H9 (cell line): ENCODE data around the gene FLRT2. TPM values are rescaled to one million over a fixed set of nuclear protein-coding genes. Genes with fewer than 3 reads are reported as not detected.

Source experiments
- DNase-seq: peaks from one replicate; pipeline ENCODE4 v3.0.0-alpha.2; 2017
- H2AFZ ChIP-seq: one replicate; pipeline ENCODE4 v1.6.1; 2013; ENCODE audit warnings: mild to moderate bottlenecking, low read length, control low read depth, moderate library complexity
- H2AK5ac ChIP-seq: 2 replicates; pipeline ENCODE4 v1.6.1; 2013; ENCODE audit warnings: low read length, control low read depth, mixed read lengths; ENCODE audit not compliant: insufficient read length
- H2BK120ac ChIP-seq: one replicate; pipeline ENCODE4 v1.6.1; 2013; ENCODE audit warnings: low read depth, mild to moderate bottlenecking, low read length, control low read depth, inconsistent platforms; ENCODE audit not compliant: poor library complexity, severe bottlenecking
- H2BK12ac ChIP-seq: 2 replicates; pipeline ENCODE4 v1.6.1; 2013; ENCODE audit warnings: low read length, control low read depth, mixed read lengths, low read depth; ENCODE audit not compliant: insufficient read length
- H2BK15ac ChIP-seq: 2 replicates; pipeline ENCODE4 v1.6.1; 2013; ENCODE audit warnings: low read depth, low read length, control low read depth
- H2BK20ac ChIP-seq: one replicate; pipeline ENCODE4 v1.6.1; 2013; ENCODE audit warnings: low read depth, mild to moderate bottlenecking, low read length, control low read depth, inconsistent platforms; ENCODE audit not compliant: poor library complexity, severe bottlenecking
- H2BK5ac ChIP-seq: 2 replicates; pipeline ENCODE4 v1.6.1; 2013; ENCODE audit warnings: low read length, control low read depth, mixed read lengths; ENCODE audit not compliant: insufficient read length
- H3K14ac ChIP-seq: 2 replicates; pipeline ENCODE4 v1.6.1; 2013; ENCODE audit warnings: low read length, control low read depth; ENCODE audit not compliant: insufficient read depth
- H3K18ac ChIP-seq: 2 replicates; pipeline ENCODE4 v1.6.1; 2013; ENCODE audit warnings: low read depth, mild to moderate bottlenecking, mixed read lengths, low read length, control low read depth; ENCODE audit not compliant: insufficient read length
- H3K23ac ChIP-seq: 2 replicates; pipeline ENCODE4 v1.6.1; 2013; ENCODE audit warnings: low read length, control low read depth, mixed read lengths, low read depth; ENCODE audit not compliant: insufficient read length
- H3K23me2 ChIP-seq: 2 replicates; pipeline ENCODE4 v1.6.1; 2013; ENCODE audit warnings: low read depth, mild to moderate bottlenecking, mixed read lengths, low read length, control low read depth; ENCODE audit not compliant: insufficient read length, poor library complexity, severe bottlenecking
- H3K27ac ChIP-seq: 2 replicates; pipeline ENCODE4 v1.5.1; 2013; ENCODE audit warnings: low read length, control low read depth, mixed read lengths, low read depth; ENCODE audit not compliant: insufficient read length
- H3K27me3 ChIP-seq: 2 replicates; pipeline ENCODE4 v1.6.1; 2013; ENCODE audit warnings: low read length, control low read depth, inconsistent platforms; ENCODE audit not compliant: insufficient read depth
- H3K4ac ChIP-seq: 2 replicates; pipeline ENCODE4 v1.6.1; 2013; ENCODE audit warnings: low read depth, mild to moderate bottlenecking, control low read depth, inconsistent platforms, low read length, moderate library complexity
- H3K4me1 ChIP-seq: 2 replicates; pipeline ENCODE4 v1.6.1; 2013; ENCODE audit warnings: low read length, control low read depth, inconsistent platforms; ENCODE audit not compliant: insufficient read depth
- H3K4me2 ChIP-seq: 2 replicates; pipeline ENCODE4 v1.6.1; 2013; ENCODE audit warnings: low read length, control low read depth, mixed read lengths; ENCODE audit not compliant: insufficient read length, insufficient read depth
- H3K56ac ChIP-seq: 2 replicates; pipeline ENCODE4 v1.6.1; 2013; ENCODE audit warnings: low read depth, mild to moderate bottlenecking, mixed read lengths, low read length, control low read depth; ENCODE audit not compliant: insufficient read length
- H3K79me1 ChIP-seq: 2 replicates; pipeline ENCODE4 v1.6.1; 2013; ENCODE audit warnings: low read depth, mild to moderate bottlenecking, moderate library complexity, low read length, control low read depth, inconsistent platforms; ENCODE audit not compliant: insufficient read depth, poor library complexity, severe bottlenecking
- H3K79me2 ChIP-seq: 2 replicates; pipeline ENCODE4 v1.6.1; 2013; ENCODE audit warnings: low read length, control low read depth, inconsistent platforms; ENCODE audit not compliant: insufficient read depth
- H3K9ac ChIP-seq: 2 replicates; pipeline ENCODE4 v1.6.1; 2013; ENCODE audit warnings: low read length, control low read depth, mixed read lengths; ENCODE audit not compliant: insufficient read length; ENCODE audit errors: extremely low read depth
- H3K9me3 ChIP-seq: one replicate; pipeline ENCODE4 v1.6.1; 2013; ENCODE audit warnings: low read depth, low read length, inconsistent platforms; ENCODE audit not compliant: control insufficient read depth
- H3T11ph ChIP-seq: one replicate; pipeline ENCODE4 v1.6.1; 2013; ENCODE audit warnings: mild to moderate bottlenecking, low read length, control low read depth, inconsistent platforms
- H4K20me1 ChIP-seq: one replicate; pipeline ENCODE4 v1.6.1; 2013; ENCODE audit not compliant: control insufficient read depth, insufficient read length, insufficient read depth
- H4K5ac ChIP-seq: 2 replicates; pipeline ENCODE4 v1.6.1; 2013; ENCODE audit warnings: low read depth, mild to moderate bottlenecking, mixed read lengths, low read length, control low read depth; ENCODE audit not compliant: insufficient read length
- H4K8ac ChIP-seq: replicated peaks from 2 replicates; pipeline ENCODE4 v1.6.1; 2013; ENCODE audit warnings: low read length, control low read depth, mixed read lengths, low read depth; ENCODE audit not compliant: insufficient read length
- H4K91ac ChIP-seq: 2 replicates; pipeline ENCODE4 v1.6.1; 2013; ENCODE audit warnings: low read depth, mild to moderate bottlenecking, moderate library complexity, mixed read lengths, low read length, control low read depth; ENCODE audit not compliant: insufficient read length
- H3K27ac Mint-ChIP-seq, 3 experiments: 2 replicates in 2 of 3; 3 replicates in 1 of 3; pipeline ENCODE4 v1.8.0; 2020 to 2021; ENCODE audit warnings: mixed read lengths in 3 of 3, mild to moderate bottlenecking in 1 of 3, moderate library complexity in 1 of 3
- H3K27me3 Mint-ChIP-seq: 2 replicates; pipeline ENCODE4 v1.8.0; 2021; ENCODE audit warnings: low read depth, mild to moderate bottlenecking, moderate library complexity, mixed read lengths
- H3K36me3 Mint-ChIP-seq, 3 experiments: 2 replicates in 2 of 3; 3 replicates in 1 of 3; pipeline ENCODE4 v1.8.0; 2020 to 2021; ENCODE audit warnings: low read depth in 3 of 3, mixed read lengths in 3 of 3; ENCODE audit not compliant: insufficient read depth in 1 of 3
- H3K4me1 Mint-ChIP-seq, 2 experiments: 2 replicates each; pipeline ENCODE4 v1.8.0; 2020; ENCODE audit warnings: mixed read lengths in 2 of 2
- H3K4me3 Mint-ChIP-seq, 2 experiments: 2 replicates in 1 of 2; 3 replicates in 1 of 2; pipeline ENCODE4 v1.8.0; 2020 to 2021; ENCODE audit warnings: mild to moderate bottlenecking in 2 of 2, mixed read lengths in 2 of 2, moderate library complexity in 1 of 2
- H3K9me3 Mint-ChIP-seq, 2 experiments: 2 replicates in 1 of 2; 3 replicates in 1 of 2; pipeline ENCODE4 v1.8.0; 2020; ENCODE audit warnings: mild to moderate bottlenecking in 2 of 2, mixed read lengths in 2 of 2, moderate library complexity in 1 of 2
- WGBS: extraction: QIAGEN DNeasy Blood & Tissue Kit; methylation state at CpG from one replicate; pipeline ENCODE4 v1.1.7; 2013; ENCODE audit warnings: missing lambda C conversion rate, low lambda C conversion rate, mixed read lengths; ENCODE audit not compliant: insufficient read length; ENCODE audit errors: extremely low coverage; 5-methylcytosine and 5-hydroxymethylcytosine counted together
- total RNA-seq: library from RNA; stranded (reverse); gene quantifications from 2 replicates; pipeline ENCODE4 v1.2.1, GENCODE V29; 2021
- TF ChIP-seq, protein P1 (sequence below): fragments of 200-600 bp; sonication (generic); conservative IDR thresholded peaks from 3 replicates; pipeline ENCODE4 v1.8.0; 2021; ENCODE audit warnings: antibody characterized with exemption, mild to moderate bottlenecking

Gene FLRT2
- total RNA-seq, 1 experiment from 2014 or later, result 3.3 TPM

- no peaks in the 10 kb centered on the region for H3K79me1 ChIP-seq
- H3K27ac ChIP-seq, result no peak overlapping the region
- H3K4ac ChIP-seq, result no peak overlapping the region
- no peak overlapping the region for H4K8ac ChIP-seq
- no peak overlapping the region for H2BK12ac ChIP-seq
- no peak overlapping the region for H3K14ac ChIP-seq
- Mint-ChIP-seq H3K4me1 (peaks cover 53 to 64% of the 10 kb centered on the region in 2 experiments), H3K4me3 (peak overlapping the region; percentile 72 to 95), H3K9me3 (peaks cover 2 to 5% of the 10 kb centered on the region in 2 experiments; a peak in 2 of 5 replicates), H3K27me3 (peaks cover 81% of the 10 kb centered on the region), H3K27ac (no peak overlapping the region), H3K36me3 (no peaks in the 10 kb centered on the region)
- TF ChIP-seq, protein P1, sequence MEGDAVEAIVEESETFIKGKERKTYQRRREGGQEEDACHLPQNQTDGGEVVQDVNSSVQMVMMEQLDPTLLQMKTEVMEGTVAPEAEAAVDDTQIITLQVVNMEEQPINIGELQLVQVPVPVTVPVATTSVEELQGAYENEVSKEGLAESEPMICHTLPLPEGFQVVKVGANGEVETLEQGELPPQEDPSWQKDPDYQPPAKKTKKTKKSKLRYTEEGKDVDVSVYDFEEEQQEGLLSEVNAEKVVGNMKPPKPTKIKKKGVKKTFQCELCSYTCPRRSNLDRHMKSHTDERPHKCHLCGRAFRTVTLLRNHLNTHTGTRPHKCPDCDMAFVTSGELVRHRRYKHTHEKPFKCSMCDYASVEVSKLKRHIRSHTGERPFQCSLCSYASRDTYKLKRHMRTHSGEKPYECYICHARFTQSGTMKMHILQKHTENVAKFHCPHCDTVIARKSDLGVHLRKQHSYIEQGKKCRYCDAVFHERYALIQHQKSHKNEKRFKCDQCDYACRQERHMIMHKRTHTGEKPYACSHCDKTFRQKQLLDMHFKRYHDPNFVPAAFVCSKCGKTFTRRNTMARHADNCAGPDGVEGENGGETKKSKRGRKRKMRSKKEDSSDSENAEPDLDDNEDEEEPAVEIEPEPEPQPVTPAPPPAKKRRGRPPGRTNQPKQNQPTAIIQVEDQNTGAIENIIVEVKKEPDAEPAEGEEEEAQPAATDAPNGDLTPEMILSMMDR, result no peak
- peaks cover 7% of the 10 kb centered on the region; the same call in 1 of the 2 replicates for H3K4me1 ChIP-seq
- H4K5ac ChIP-seq, result no peak overlapping the region
- no peak overlapping the region for H2AK5ac ChIP-seq
- no peak overlapping the region for H3K56ac ChIP-seq
- peak overlapping the region; percentile 73 for H3K4me2 ChIP-seq
- no peak overlapping the region for H2BK5ac ChIP-seq
- no peak overlapping the region for H2AFZ ChIP-seq
- H3K27me3 ChIP-seq, result peaks cover 55% of the 10 kb centered on the region
- no peak overlapping the region for H2BK120ac ChIP-seq
- H3K9ac ChIP-seq, result no peak overlapping the region
- no peak overlapping the region for H3K18ac ChIP-seq
- no peak overlapping the region for H4K91ac ChIP-seq
- H3K23me2 ChIP-seq, result peaks cover 53% of the 10 kb centered on the region
- no peak overlapping the region for H3K23ac ChIP-seq
- H3T11ph ChIP-seq, result no peak overlapping the region
- H2BK20ac ChIP-seq, result no peak overlapping the region
- no CpG with 5 or more reads among the region's 7 CpGs for WGBS
- H3K79me2 ChIP-seq, result no peaks in the 10 kb centered on the region
- H2BK15ac ChIP-seq, result no peak overlapping the region
- H3K9me3 ChIP-seq, result no peaks in the 10 kb centered on the region
- no peaks in the 10 kb centered on the region for H4K20me1 ChIP-seq
- no peak for DNase-seq
Measured at GRCh38 chr14:85530626-85531025, 682 bp downstream of the FLRT2 start.
